HEK293 (cell line): ENCODE measurements around the gene DPP6.

Experiments used
- CTCF ChIA-PET: fragments of 350-600 bp; formaldehyde crosslinking; extraction: SDS; loops from one replicate; lab custom pipeline; 2021; ENCODE audit warnings: antibody characterized with exemption; lab: Yijun Ruan, JAX
- POLR2A ChIA-PET: fragments of 300-600 bp; formaldehyde crosslinking; extraction: SDS; loops from one replicate; lab custom pipeline; 2020; ENCODE audit warnings: antibody characterized with exemption, inconsistent platforms; lab: Yijun Ruan, JAX
- H3K27ac ChIP-seq: fragments of 200-500 bp; sonication (Bioruptor generic); 2 replicates; pipeline ENCODE4 v1.5.1; 2014; ENCODE audit warnings: low read depth, low read length, control low read depth, inconsistent platforms; ENCODE audit errors: extremely low read depth
- H3K36me3 ChIP-seq, 2 experiments: fragments of 200-500 bp in 1 of 2; sonication (Bioruptor generic) in 1 of 2; 1 replicate in 1 of 2; 2 replicates in 1 of 2; pipeline ENCODE4 v1.5.1; 2014 to 2017; ENCODE audit warnings: inconsistent platforms in 2 of 2, low read length in 2 of 2; ENCODE audit not compliant: control insufficient read depth in 2 of 2, insufficient read depth in 1 of 2
- H3K4me1 ChIP-seq: fragments of 200-500 bp; sonication (Bioruptor generic); 2 replicates; pipeline ENCODE4 v1.5.1; 2014; ENCODE audit warnings: mild to moderate bottlenecking, low read length, inconsistent platforms; ENCODE audit not compliant: control insufficient read depth, insufficient read depth
- H3K4me3 ChIP-seq: 2 replicates; pipeline ENCODE4 v1.5.1; 2011; ENCODE audit warnings: low read depth, mild to moderate bottlenecking, control low read depth, low read length, moderate library complexity
- H3K9me3 ChIP-seq: fragments of 200-500 bp; sonication (Bioruptor generic); 2 replicates; pipeline ENCODE4 v1.5.1; 2014; ENCODE audit warnings: low read depth, low read length, inconsistent platforms; ENCODE audit not compliant: control insufficient read depth, insufficient read depth
- GLI4 ChIP-seq: fragments of 450-650 bp; formaldehyde crosslinking; IDR thresholded peaks from 2 replicates; pipeline ENCODE4 v1.5.1; 2016; ENCODE audit warnings: missing biosample characterization, missing genetic modification characterization
- IKZF3 ChIP-seq: fragments of 450-650 bp; IDR thresholded peaks from 2 replicates; pipeline ENCODE4 v1.5.0; 2018; ENCODE audit warnings: missing biosample characterization, mild to moderate bottlenecking, missing genetic modification characterization, moderate library complexity
- KLF10 ChIP-seq: fragments of 450-650 bp; IDR thresholded peaks from 2 replicates; pipeline ENCODE4 v1.5.1; 2018; ENCODE audit warnings: missing biosample characterization, mild to moderate bottlenecking, missing genetic modification characterization
- KLF7 ChIP-seq: fragments of 450-650 bp; formaldehyde crosslinking; IDR thresholded peaks from 2 replicates; pipeline ENCODE4 v1.5.1; 2016; ENCODE audit warnings: missing biosample characterization, missing genetic modification characterization, borderline replicate concordance
- MYNN ChIP-seq: fragments of 450-650 bp; formaldehyde crosslinking; IDR thresholded peaks from 2 replicates; pipeline ENCODE4 v1.5.1; 2016; ENCODE audit warnings: missing biosample characterization, missing genetic modification characterization, borderline replicate concordance
- SCRT2 ChIP-seq: fragments of 450-650 bp; formaldehyde crosslinking; IDR thresholded peaks from 2 replicates; pipeline ENCODE4 v1.5.1; 2016; ENCODE audit warnings: missing biosample characterization, missing genetic modification characterization
- ZFHX2 ChIP-seq: fragments of 450-650 bp; formaldehyde crosslinking; conservative IDR thresholded peaks from 2 replicates; pipeline ENCODE4 v1.5.1; 2016; ENCODE audit warnings: missing biosample characterization, missing genetic modification characterization
- ZFP37 ChIP-seq: fragments of 450-650 bp; formaldehyde crosslinking; IDR thresholded peaks from 2 replicates; pipeline ENCODE4 v1.5.1; 2016; ENCODE audit warnings: missing biosample characterization, missing genetic modification characterization
- ZFP41 ChIP-seq: fragments of 450-650 bp; formaldehyde crosslinking; IDR thresholded peaks from 2 replicates; pipeline ENCODE4 v1.5.1; 2016; ENCODE audit warnings: missing biosample characterization, missing genetic modification characterization, borderline replicate concordance
- ZNF138 ChIP-seq: fragments of 450-650 bp; formaldehyde crosslinking; IDR thresholded peaks from 2 replicates; pipeline ENCODE4 v1.5.1; 2016; ENCODE audit warnings: missing biosample characterization, missing genetic modification characterization, borderline replicate concordance
- ZNF146 ChIP-seq: fragments of 450-650 bp; formaldehyde crosslinking; IDR thresholded peaks from 2 replicates; pipeline ENCODE4 v1.5.1; 2016; ENCODE audit warnings: missing biosample characterization, missing genetic modification characterization
- ZNF169 ChIP-seq: fragments of 450-650 bp; formaldehyde crosslinking; IDR thresholded peaks from 2 replicates; pipeline ENCODE4 v1.5.1; 2016; ENCODE audit warnings: missing biosample characterization, missing genetic modification characterization
- ZNF175 ChIP-seq: fragments of 450-650 bp; formaldehyde crosslinking; IDR thresholded peaks from 2 replicates; pipeline ENCODE4 v1.5.1; 2016; ENCODE audit warnings: missing biosample characterization, missing genetic modification characterization
- ZNF302 ChIP-seq: fragments of 450-650 bp; formaldehyde crosslinking; IDR thresholded peaks from 2 replicates; pipeline ENCODE4 v1.5.1; 2016; ENCODE audit warnings: missing biosample characterization, missing genetic modification characterization, low read depth
- ZNF350 ChIP-seq: fragments of 450-650 bp; formaldehyde crosslinking; IDR thresholded peaks from 2 replicates; pipeline ENCODE4 v1.5.0; 2017; ENCODE audit warnings: missing biosample characterization, mild to moderate bottlenecking, missing genetic modification characterization
- ZNF433 ChIP-seq: fragments of 450-650 bp; formaldehyde crosslinking; IDR thresholded peaks from 2 replicates; pipeline ENCODE4 v1.5.1; 2016; ENCODE audit warnings: missing biosample characterization, missing genetic modification characterization, low read depth
- ZNF514 ChIP-seq: fragments of 450-650 bp; formaldehyde crosslinking; IDR thresholded peaks from 2 replicates; pipeline ENCODE4 v1.5.1; 2016; ENCODE audit warnings: missing biosample characterization, missing genetic modification characterization
- ZNF530 ChIP-seq: fragments of 450-650 bp; formaldehyde crosslinking; IDR thresholded peaks from 2 replicates; pipeline ENCODE4 v1.5.1; 2016; ENCODE audit warnings: low read depth, missing biosample characterization, missing genetic modification characterization
- ZNF555 ChIP-seq: fragments of 450-650 bp; formaldehyde crosslinking; conservative IDR thresholded peaks from 2 replicates; pipeline ENCODE4 v1.5.1; 2017; ENCODE audit warnings: missing biosample characterization, mild to moderate bottlenecking, missing genetic modification characterization, inconsistent platforms
- ZNF629 ChIP-seq: fragments of 450-650 bp; formaldehyde crosslinking; IDR thresholded peaks from 2 replicates; pipeline ENCODE4 v1.5.1; 2017; ENCODE audit warnings: missing biosample characterization, missing genetic modification characterization
- ZNF654 ChIP-seq: fragments of 450-650 bp; formaldehyde crosslinking; IDR thresholded peaks from 2 replicates; pipeline ENCODE4 v1.5.1; 2016; ENCODE audit warnings: low read depth, missing biosample characterization, missing genetic modification characterization
- ZNF670 ChIP-seq: fragments of 450-650 bp; formaldehyde crosslinking; IDR thresholded peaks from 2 replicates; pipeline ENCODE4 v1.5.1; 2016; ENCODE audit warnings: missing biosample characterization, missing genetic modification characterization, low read depth
- ZNF704 ChIP-seq: fragments of 450-650 bp; formaldehyde crosslinking; IDR thresholded peaks from 2 replicates; pipeline ENCODE4 v1.5.1; 2016; ENCODE audit warnings: missing biosample characterization, missing genetic modification characterization
- ZNF768 ChIP-seq: fragments of 450-650 bp; formaldehyde crosslinking; IDR thresholded peaks from 2 replicates; pipeline ENCODE4 v1.5.1; 2018; ENCODE audit warnings: missing biosample characterization, mild to moderate bottlenecking, missing genetic modification characterization
- ZNF837 ChIP-seq: fragments of 450-650 bp; formaldehyde crosslinking; IDR thresholded peaks from 2 replicates; pipeline ENCODE4 v1.5.1; 2016; ENCODE audit warnings: missing biosample characterization, missing genetic modification characterization
- ZSCAN16 ChIP-seq: fragments of 450-650 bp; formaldehyde crosslinking; IDR thresholded peaks from 2 replicates; pipeline ENCODE4 v1.5.1; 2016; ENCODE audit warnings: missing biosample characterization, missing genetic modification characterization
- TF ChIP-seq, protein P1 (sequence below): sonication (generic); formaldehyde crosslinking; IDR thresholded peaks from 2 replicates; pipeline ENCODE4 v1.8.1; 2022; ENCODE audit warnings: mild to moderate bottlenecking, moderate library complexity, missing genetic modification reagents

DPP6 gene

GRCh38 chr7:154324196-154324595 lies 272.0 kb downstream of the DPP6 start:
- ChIA-PET CTCF (no interaction called here), POLR2A (no interaction called here)
- Histone ChIP-seq H3K9me3 (no peaks in the 10 kb centered on the region), H3K36me3 (no peaks in the 10 kb centered on the region), H3K4me3 (no peak overlapping the region), H3K4me1 (no peaks in the 10 kb centered on the region)
- TF ChIP-seq MYNN (no peak), ZFP37 (tag by site-specific recombination) (no peak), GLI4 (no peak), ZFHX2 (no peak), ZNF654 (tag by site-specific recombination) (no peak), ZNF302 (tag by site-specific recombination) (no peak), SCRT2 (tag by site-specific recombination) (no peak), ZNF433 (tag by site-specific recombination) (no peak), ZNF175 (tag by site-specific recombination) (no peak), ZNF670 (tag by site-specific recombination) (no peak), ZSCAN16 (tag by site-specific recombination) (no peak), ZNF514 (tag by site-specific recombination) (no peak)
- TF ChIP-seq, all 188 proteins: peak for 0
- H3K27ac ChIP-seq = no peak overlapping the region

GRCh38 chr7:154326421-154326820 lies 274.2 kb downstream of the DPP6 start:
- Histone ChIP-seq H3K36me3 (no peaks in the 10 kb centered on the region), H3K9me3 (no peaks in the 10 kb centered on the region), H3K4me1 (no peaks in the 10 kb centered on the region), H3K4me3 (no peak overlapping the region), H3K27ac (no peak overlapping the region)
- POLR2A ChIA-PET = no interaction called here
- CTCF ChIA-PET = no interaction called here
- TF ChIP-seq ZNF169 (tag by site-specific recombination) = no peak
- TF ChIP-seq, protein P1, sequence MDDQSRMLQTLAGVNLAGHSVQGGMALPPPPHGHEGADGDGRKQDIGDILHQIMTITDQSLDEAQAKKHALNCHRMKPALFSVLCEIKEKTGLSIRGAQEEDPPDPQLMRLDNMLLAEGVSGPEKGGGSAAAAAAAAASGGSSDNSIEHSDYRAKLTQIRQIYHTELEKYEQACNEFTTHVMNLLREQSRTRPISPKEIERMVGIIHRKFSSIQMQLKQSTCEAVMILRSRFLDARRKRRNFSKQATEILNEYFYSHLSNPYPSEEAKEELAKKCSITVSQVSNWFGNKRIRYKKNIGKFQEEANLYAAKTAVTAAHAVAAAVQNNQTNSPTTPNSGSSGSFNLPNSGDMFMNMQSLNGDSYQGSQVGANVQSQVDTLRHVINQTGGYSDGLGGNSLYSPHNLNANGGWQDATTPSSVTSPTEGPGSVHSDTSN = no peak
- TF ChIP-seq ZNF146 (tag by site-specific recombination) = no peak
- no peak for TF ChIP-seq KLF7 (tag by site-specific recombination)
- no peak for TF ChIP-seq ZNF768 (tag by site-specific recombination)
- no peak for TF ChIP-seq KLF10
- TF ChIP-seq ZNF837 (tag by site-specific recombination) = no peak
- no peak for TF ChIP-seq ZNF350 (tag by site-specific recombination)
- TF ChIP-seq ZNF629 = no peak
- no peak for TF ChIP-seq ZNF704
- no peak for TF ChIP-seq ZNF530 (tag by site-specific recombination)
- TF ChIP-seq ZFP41 (tag by site-specific recombination) = no peak

DNA sequence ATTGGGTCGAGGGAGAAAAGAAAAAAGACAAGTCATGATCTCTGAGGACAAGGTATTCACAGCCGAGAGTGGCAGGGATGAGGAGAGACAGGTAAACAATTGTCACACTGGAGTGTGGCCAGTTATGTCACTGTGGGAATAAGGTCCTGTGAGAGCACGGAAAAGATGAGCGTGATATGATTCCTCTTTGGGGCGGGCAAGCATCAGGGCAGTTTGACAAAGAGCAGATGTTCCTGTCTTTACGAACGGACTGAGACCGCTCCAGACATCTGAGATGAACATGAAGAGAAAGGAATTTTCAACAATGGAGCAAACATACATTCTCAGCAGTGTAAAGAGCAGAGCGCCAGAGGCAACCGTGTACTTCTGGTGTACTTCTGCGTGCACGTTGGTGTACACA lies 278.1 kb downstream of the DPP6 start:
- H3K36me3 ChIP-seq = no peaks in the 10 kb centered on the region
- no peak overlapping the region for H3K4me3 ChIP-seq
- POLR2A ChIA-PET = no interaction called here
- CTCF ChIA-PET = no interaction called here
- H3K27ac ChIP-seq = no peak overlapping the region
- H3K4me1 ChIP-seq = no peaks in the 10 kb centered on the region
- no peaks in the 10 kb centered on the region for H3K9me3 ChIP-seq
- TF ChIP-seq ZNF670 (tag by site-specific recombination) (no peak), ZNF138 (tag by site-specific recombination) (no peak), ZNF555 (no peak), IKZF3 (tag by site-specific recombination) (no peak)
